Measurements from ENCODE around the gene CPEB1.

CPEB1 gene

DNA sequence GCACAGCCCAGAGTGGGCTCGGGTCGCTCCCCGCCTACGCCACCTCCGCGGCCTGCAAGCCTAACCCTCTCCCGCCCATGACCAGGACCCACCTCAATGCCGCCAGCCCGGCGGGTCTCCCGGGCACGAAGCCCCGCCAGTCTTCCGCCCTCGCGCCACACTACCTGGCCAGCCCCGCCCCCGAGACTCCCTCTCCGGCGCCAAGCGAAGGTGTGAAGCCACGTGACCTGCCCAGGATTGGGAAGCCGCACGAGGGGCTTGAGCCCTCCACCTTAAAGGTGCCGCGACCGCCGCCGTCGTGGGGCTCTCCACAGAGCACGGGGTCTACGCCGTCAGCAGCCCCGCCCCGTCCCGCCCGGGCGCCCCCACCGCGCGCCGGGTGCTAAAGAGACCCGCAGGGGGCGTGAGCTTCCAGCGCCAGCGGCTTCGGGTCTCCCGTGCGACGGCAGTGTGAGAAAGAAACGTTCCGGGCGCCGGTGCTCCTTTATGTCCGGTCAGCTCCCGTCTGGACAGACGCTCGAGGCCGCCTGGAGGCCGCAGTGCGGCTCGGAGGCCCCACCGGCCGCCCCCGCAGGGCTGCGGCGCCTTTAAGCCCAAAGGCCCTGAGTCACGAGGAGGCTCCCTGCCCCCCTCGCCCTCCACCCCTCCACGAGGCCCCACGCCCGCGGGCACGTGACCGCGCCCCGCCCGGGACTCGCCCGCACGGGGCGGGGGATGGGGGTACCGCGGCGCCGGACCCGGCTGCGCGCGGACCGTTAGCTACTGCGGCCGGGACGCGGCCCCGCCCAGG is at the start of gene CPEB1:
CPEB1 (minus strand) TSS at position 319 of the 790 bp plus-strand sequence. CDS start 18,904 bp downstream, outside the sequence.
- FAIRE-seq: no peak

GRCh38 chr15:82692171-82692570 is 45.0 kb upstream of the CPEB1 start:
- no peak for FAIRE-seq

- FAIRE-seq: no peak
These were observed 42.0 kb upstream of the CPEB1 start for GRCh38 chr15:82689147-82689546.

GRCh38 chr15:82688691-82689090 is 41.5 kb upstream of the CPEB1 start:
- no peak for FAIRE-seq

DNA sequence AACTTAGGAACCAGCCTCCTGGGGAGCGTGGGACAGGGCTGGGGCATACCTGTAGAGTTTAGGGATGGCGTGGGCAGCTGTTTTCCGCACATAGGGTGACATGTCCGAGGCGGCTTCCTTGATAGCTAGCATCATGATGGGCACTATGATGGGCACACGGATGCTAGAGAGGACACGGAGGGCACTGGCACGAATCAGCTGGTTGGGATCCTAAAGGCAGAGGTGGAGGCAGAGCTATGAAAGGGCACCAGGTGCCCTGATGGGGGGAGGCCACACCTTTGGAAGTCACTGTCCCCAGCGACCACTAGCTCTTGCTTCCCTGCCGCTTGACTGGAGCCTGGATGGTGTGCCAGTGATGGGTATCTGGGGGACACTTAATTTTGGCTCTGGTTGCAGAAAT is 34.2 kb upstream of the CPEB1 start:
- FAIRE-seq: no peak

DNA sequence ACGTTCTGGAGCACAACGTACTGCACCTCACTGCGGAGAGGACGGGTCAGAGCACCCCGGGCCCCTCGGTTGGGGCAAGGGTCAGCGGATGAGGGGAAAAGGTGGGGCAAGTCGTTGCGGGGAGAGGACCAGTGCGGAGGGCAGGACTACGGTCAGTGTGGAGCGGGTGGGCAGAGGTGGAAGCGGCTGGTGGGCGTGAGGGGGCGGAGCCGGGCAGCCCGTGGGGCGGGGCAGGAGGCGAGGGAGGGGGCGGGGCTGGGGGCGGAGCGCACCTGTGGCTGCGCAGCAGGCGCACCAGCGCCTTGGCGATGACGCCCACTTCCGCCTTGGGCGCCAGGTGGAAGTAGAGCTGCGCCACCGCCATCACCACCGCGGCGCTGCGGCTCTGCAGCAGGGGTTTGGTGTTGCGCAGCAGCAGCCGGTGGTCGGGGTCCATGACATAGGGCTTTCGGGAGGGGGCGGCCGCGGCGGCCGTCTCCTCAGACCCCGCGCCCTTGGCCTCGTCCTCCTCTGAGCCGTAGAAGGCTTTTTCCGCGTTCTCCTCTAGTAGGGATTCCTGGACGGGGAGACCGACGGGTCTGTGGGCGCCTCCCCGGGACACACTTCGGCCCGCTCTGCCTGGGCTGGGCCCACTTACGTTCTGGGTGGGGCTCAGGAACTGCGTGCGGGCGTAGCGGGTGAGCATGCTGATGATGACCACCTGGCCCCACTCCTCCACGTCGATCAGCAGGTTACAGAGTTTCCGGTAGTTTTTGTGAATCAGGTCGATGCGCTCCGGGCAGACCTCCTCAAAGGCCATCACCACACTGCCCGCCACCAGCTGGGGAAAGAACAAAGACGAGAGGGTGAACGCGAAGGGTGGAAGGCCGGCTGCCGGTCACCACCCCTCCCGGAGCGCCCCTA is 33.3 kb upstream of the CPEB1 start:
- no peak for FAIRE-seq

- FAIRE-seq: no peak
These were observed 32.5 kb upstream of the CPEB1 start for GRCh38 chr15:82679626-82680199.

DNA sequence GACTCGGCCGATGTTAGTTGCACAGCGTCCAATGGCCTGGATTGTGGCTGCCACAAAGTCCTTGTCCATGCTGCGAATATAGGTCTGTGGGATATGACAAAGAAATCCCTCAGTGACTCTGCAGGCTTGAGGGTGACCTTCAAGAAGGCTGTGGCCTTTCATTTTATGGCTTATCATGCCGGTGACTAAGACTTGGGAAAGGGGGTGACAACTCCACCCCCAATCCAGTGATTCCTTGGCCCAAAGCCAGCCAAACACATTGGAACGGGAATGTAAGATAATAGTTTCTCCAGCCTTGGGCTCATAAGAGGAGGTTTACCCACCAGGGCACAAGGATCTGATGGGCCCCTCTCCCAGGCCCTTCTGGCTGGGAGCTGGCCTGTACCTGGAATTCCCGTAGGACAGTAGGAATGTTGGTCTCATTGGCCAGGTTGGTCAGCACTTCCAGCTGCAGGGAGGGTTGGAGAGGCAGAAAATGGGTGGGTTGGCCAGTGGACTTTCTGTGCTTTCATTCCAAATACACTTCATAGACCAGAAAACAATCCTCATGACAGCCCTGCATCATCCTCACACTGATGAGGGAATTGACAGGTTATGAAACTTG is 30.7 kb upstream of the CPEB1 start:
- FAIRE-seq: no peak

DNA sequence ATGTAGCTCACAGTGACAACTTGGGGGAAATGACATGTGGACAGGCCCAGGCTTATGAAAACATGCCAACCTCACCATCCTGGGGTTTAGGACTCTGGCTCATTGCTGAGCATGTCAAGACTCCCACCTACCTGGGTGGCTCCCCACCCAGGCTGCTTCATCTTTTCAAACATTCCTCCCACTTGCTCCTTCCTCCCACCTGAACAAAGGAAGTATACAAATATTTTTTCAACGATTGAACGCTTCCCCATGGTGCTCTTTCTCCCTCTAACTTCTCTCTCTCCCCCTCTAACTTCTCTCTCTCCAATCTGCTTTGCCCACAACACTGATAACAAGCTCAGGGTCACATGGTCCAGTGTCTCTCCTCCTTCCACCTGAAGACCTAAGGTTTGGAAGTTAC is 27.7 kb upstream of the CPEB1 start:
- FAIRE-seq: no peak

GRCh38 chr15:82670699-82671098 is 23.5 kb upstream of the CPEB1 start:
- no peak for FAIRE-seq

DNA sequence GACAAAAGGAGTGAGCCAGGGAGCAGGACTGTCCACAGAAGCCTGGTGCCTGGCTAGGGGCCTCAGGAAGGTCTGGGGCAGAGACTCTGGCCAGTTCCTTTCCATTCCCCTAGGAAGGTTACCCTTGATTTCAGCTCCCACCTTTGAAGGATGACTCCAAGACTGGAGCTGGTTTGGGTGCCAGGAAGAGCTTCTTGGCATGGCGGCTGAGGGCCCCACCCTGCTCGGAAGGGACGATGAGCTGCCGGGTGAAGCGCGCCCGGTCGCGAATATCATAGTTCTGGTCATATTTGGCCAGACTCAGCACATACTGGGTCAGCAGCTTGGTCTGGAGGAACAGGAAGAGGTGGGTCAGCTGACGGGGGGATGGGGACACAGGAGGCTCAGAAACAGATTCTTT is 19.4 kb upstream of the CPEB1 start:
- FAIRE-seq: no peak

- no peak for FAIRE-seq
These were observed 16.9 kb upstream of the CPEB1 start for GRCh38 chr15:82664021-82664420.

DNA sequence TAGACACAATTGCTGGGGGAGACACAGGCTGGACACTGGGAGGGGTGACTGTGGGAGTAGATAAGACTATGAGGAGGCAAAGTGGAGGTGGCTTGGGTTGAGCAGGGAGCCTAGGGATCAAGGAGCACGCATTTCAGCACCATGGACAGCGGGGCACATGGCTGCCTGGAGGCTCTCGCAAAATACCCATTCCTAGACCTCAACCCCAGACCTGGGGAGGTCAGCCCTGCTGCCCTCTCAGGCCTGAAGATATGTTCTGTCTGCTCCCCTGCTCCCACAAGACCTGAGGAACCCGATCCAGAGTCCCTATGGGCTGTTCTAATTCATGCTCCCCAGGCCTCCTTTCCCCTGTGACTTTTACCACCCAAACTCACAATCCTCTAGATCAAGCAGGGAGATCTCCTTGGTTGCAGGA is 16.0 kb upstream of the CPEB1 start:
- FAIRE-seq: no peak

DNA sequence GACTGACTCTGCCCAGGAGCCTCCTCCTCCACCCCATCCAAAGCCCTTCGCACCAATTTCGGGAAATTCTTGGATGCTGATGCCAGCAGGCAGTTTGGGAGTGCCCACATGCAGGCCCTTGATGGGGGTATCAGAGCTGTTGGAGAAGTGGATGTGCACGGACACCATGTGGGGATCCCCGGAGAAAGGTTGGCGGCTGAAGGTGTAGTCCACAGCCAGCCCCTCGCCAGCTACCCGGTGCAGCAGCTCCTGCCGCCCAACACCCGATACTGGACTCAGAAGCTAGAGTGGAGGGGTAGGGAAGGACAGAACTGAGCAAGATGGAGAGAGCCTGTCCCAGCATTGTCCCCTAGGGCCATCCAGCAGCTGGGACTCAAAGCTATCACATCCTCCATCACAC is 15.5 kb upstream of the CPEB1 start:
- no peak for FAIRE-seq

GRCh38 chr15:82660378-82660777 is 13.2 kb upstream of the CPEB1 start:
- no peak for FAIRE-seq

GRCh38 chr15:82656641-82657266 is 9.6 kb upstream of the CPEB1 start:
- no peak for FAIRE-seq

- no peak for FAIRE-seq
These were observed 8.4 kb upstream of the CPEB1 start for GRCh38 chr15:82655606-82656005.

- FAIRE-seq: no peak
These were observed 6.5 kb upstream of the CPEB1 start for GRCh38 chr15:82653483-82654168.

GRCh38 chr15:82651708-82652107 is 4.5 kb upstream of the CPEB1 start:
- no peak for FAIRE-seq

DNA sequence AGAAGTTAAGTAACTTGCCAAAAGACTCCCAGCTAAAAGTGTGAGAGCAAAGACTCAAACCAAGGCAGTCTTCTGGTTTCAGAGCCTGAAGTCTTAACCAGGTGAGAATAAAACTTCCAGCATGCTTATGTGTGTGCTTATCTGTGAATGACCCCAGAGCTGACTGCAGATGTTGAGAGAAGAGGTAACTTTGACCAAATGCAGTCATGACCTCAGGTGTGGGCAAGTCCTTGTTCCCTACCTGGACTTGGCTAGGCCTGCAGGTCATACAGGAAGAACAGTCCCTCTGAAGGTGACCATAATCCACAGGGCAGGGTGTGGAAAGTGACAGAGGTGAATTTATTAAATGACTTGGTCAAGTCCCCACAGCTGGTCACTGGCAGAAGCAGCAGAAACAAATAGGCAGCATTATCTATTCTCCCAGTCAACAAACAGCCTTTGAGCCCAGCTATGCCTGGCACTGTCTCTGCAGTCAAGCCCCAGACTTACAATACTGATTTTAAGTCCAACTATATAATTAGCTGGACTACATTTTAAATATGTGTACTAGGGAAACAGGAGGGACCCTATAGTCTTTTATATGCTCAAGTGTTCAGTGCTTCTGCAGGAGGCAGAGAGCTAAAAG is 3.0 kb upstream of the CPEB1 start:
- FAIRE-seq: no peak

DNA sequence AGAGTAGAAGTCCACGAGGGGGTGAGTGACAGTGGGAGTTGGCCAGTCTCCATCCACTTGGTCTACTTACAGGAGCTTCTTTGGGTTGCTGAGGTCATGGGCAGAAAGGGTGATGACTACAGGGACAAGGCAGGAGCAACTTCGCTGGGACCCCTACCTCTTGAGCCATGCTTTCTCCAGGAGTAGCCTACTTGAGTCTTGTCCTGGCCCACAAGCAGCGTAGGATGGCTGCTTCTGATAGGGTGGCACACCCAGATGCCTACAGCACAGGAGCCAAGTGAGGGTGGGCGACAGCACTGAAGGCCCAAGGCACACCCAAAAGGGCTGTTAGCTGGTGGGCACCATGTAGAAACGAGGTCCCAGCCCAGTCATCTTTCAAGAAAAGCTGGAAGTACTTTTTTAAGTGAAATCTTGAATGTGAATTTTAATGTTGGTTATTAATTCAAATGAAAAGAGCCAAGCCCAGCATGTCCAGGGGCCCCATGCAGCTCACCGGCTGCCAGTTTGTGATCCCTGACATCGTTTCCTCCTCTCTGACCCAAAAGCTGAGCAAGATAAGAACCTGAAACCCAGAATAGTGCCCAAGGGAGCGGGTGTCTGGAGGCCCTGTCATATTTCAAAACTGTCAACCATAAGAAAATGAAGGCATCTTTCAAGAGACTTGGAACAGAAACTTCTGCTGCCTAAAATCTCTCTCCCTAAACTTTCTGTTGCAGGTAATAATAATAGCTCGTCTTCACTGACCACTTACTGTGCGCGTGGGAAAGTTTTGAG is 2.2 kb upstream of the CPEB1 start:
- FAIRE-seq: no peak
